Brain microvascular endothelial cell (primary cell): ENCODE data around the gene PPM1E.

ENCODE experiments used
- DNase-seq: peaks from one replicate; pipeline ENCODE4 v3.0.0-alpha.2; 2020
- H3K27ac ChIP-seq: fragments of 250-450 bp; sonication (Bioruptor Pico); 2 replicates; pipeline ENCODE4 v1.5.1; 2020; ENCODE audit warnings: mild to moderate bottlenecking, moderate library complexity
- H3K27me3 ChIP-seq: fragments of 250-450 bp; sonication (Bioruptor Pico); replicated peaks from 2 replicates; pipeline ENCODE4 v1.5.1; 2020; ENCODE audit warnings: mild to moderate bottlenecking
- H3K36me3 ChIP-seq: fragments of 250-450 bp; sonication (Bioruptor Pico); replicated peaks from 2 replicates; pipeline ENCODE4 v1.5.1; 2020; ENCODE audit warnings: mild to moderate bottlenecking
- H3K4me3 ChIP-seq: 2 replicates; pipeline ENCODE4 v1.5.1; 2011; ENCODE audit warnings: low read depth, mild to moderate bottlenecking, control low read depth, low read length, moderate library complexity
- CTCF ChIP-seq: IDR thresholded peaks from 2 replicates; pipeline ENCODE4 v1.5.1; 2011; ENCODE audit warnings: low read depth, mild to moderate bottlenecking, moderate library complexity, low read length, control low read depth, inconsistent platforms; ENCODE audit errors: missing control alignments
- in situ Hi-C: cut with HindIII; loops from 2 replicates; pipeline ENCODE4 v1.10.0; 2017; ENCODE audit warnings: low sequenced_read_pairs, low pct_ligation_motif_present

PPM1E gene

DNA sequence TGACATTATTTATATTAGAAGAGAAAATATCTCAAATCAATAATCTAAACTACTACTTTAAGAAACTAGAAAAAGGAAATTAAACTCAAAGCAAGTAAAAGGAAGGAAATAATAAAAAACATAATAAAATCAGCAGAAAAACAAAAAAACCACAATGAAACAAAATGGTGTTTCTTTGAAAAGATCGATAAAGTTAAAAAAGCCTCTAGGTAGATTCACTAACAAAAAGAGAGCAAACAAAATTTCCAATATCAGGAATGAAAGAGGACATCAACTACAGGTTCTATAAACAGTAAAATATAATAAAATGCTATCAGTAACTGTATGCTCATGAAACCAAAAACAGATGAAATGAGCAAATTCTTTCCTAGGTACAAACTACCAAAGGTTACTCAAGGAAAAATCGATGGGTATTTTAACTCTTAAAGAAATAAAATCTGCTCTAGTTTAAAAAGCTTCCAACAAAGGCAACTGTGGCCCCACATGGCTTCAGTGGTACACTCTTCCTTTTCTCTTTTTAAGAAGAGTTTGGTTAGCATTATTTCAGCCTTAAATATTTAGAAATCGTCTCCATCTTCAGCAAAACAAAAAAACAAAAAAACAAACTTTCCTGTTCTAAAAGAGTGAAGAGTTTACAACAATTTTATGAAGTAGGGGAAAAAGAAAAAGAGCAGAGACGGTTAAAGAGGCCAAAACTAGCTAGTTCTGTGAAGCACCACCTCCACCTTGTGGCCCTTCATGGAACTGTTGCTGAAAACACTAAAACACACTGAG lies 248.9 kb downstream of the PPM1E start:
- no peak overlapping the region for H3K4me3 ChIP-seq
- H3K27ac ChIP-seq = no peak overlapping the region
- peak; percentile 49 for DNase-seq
- in situ Hi-C loops = no loop called here
- TF ChIP-seq CTCF = peak; percentile 91
- peaks cover 10% of the 10 kb centered on the region for H3K36me3 ChIP-seq
- no peaks in the 10 kb centered on the region for H3K27me3 ChIP-seq

DNA sequence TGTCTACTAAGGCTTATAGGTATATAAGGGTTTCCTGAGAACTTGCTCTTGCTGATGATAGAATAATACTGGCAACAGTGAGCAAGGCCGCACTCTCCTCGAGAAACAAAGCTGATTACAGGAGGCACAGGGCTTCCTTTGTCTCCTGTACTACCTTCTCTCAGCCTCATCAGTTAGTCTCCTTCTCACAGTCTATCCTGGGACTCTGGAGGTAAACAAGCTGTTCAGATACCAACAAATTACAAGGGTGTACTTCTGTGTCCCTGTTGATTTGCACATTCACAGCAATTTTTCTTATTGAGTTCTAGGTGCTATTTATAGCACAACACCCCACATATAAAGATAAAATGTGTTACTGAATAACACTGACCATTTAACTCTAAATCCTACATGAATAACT lies 252.3 kb downstream of the PPM1E start:
- Histone ChIP-seq H3K27me3 (no peaks in the 10 kb centered on the region), H3K36me3 (peaks cover 22% of the 10 kb centered on the region), H3K27ac (no peak overlapping the region), H3K4me3 (no peak overlapping the region)
- TF ChIP-seq CTCF = no peak
- in situ Hi-C loops = no loop called here
- DNase-seq = no peak

GRCh38 chr17:59008737-59009136 lies 253.1 kb downstream of the PPM1E start:
- Histone ChIP-seq H3K27me3 (no peaks in the 10 kb centered on the region), H3K36me3 (peaks cover 22% of the 10 kb centered on the region), H3K4me3 (no peak overlapping the region), H3K27ac (no peak overlapping the region)
- DNase-seq = no peak
- in situ Hi-C loops = no loop called here
- TF ChIP-seq CTCF = no peak

- H3K4me3 ChIP-seq = no peak overlapping the region
- no peaks in the 10 kb centered on the region for H3K27me3 ChIP-seq
- H3K36me3 ChIP-seq = peaks cover 21% of the 10 kb centered on the region
- in situ Hi-C loops = no loop called here
- H3K27ac ChIP-seq = no peak overlapping the region
- no peak for DNase-seq
- TF ChIP-seq CTCF = no peak
Observed at GRCh38 chr17:59010026-59010425, 254.4 kb downstream of the PPM1E start.

GRCh38 chr17:59011975-59012374 lies 256.3 kb downstream of the PPM1E start:
- Histone ChIP-seq H3K27me3 (no peaks in the 10 kb centered on the region), H3K27ac (no peak overlapping the region), H3K36me3 (peaks cover 22% of the 10 kb centered on the region), H3K4me3 (no peak overlapping the region)
- DNase-seq = no peak
- in situ Hi-C loops = no loop called here
- no peak for TF ChIP-seq CTCF

DNA sequence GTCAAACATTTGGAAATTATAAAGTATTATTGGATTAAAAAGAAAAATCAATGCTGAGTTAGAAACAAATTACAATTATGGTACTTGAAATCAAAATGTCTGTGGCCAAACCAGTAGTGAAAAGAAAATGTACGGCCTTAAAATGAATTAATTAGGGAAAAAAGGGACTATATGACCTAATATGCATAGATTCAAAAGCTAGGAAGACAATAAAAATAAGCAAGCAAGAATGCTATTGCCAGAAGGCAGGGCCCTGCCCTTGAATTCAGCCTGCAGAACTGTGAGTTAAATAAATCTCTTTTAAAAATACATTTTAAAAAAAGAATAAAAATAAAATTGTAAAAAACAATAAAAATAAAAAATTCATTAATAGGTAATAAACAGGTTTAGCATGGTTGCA lies 262.4 kb downstream of the PPM1E start:
- in situ Hi-C loops = no loop called here
- Histone ChIP-seq H3K27me3 (no peaks in the 10 kb centered on the region), H3K27ac (no peak overlapping the region), H3K4me3 (no peak overlapping the region), H3K36me3 (peaks cover 9% of the 10 kb centered on the region)
- no peak for TF ChIP-seq CTCF
- no peak for DNase-seq
